GM10266 (cell line): Measurements from ENCODE around the gene PPM1N.

Experiments
- DNase-seq: peaks from one replicate; pipeline ENCODE4 v3.0.0; 2012; ENCODE audit errors: extremely low spot score
- TF ChIP-seq, protein P1 (sequence below): IDR thresholded peaks from 2 replicates; pipeline ENCODE4 v1.5.1; 2012; ENCODE audit warnings: mild to moderate bottlenecking, low read depth; ENCODE audit not compliant: control insufficient read depth, insufficient read depth; ENCODE audit errors: missing control alignments

The PPM1N gene

DNA sequence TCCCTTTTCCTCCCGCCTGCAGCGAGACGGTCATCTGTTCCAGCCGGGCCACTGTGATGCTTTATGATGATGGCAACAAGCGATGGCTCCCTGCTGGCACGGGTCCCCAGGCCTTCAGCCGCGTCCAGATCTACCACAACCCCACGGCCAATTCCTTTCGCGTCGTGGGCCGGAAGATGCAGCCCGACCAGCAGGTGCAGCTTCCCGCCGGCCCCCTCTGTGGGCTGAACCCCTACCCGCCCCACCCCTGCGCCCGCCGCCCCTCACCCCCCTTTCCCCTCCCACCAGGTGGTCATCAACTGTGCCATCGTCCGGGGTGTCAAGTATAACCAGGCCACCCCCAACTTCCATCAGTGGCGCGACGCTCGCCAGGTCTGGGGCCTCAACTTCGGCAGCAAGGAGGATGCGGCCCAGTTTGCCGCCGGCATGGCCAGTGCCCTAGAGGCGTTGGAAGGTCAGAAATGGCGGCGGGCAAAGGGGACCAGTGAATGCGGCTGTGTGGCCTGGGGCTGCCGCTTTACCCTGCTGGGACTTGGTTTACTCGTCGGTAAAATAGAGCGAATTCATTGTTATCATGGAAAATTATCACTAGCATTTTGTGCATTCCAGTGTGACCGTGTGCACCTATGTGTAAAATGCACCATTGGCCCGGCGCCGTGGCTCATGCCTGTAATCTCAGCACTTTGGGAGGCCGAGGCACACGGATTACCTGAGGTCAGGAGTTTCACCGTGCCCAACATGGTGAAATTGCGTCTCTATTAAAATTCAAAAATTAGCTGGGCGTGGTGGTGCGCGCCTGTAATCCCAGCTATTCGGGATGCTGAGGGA lies 19.6 kb downstream of the PPM1N start:
- TF ChIP-seq, protein P1, sequence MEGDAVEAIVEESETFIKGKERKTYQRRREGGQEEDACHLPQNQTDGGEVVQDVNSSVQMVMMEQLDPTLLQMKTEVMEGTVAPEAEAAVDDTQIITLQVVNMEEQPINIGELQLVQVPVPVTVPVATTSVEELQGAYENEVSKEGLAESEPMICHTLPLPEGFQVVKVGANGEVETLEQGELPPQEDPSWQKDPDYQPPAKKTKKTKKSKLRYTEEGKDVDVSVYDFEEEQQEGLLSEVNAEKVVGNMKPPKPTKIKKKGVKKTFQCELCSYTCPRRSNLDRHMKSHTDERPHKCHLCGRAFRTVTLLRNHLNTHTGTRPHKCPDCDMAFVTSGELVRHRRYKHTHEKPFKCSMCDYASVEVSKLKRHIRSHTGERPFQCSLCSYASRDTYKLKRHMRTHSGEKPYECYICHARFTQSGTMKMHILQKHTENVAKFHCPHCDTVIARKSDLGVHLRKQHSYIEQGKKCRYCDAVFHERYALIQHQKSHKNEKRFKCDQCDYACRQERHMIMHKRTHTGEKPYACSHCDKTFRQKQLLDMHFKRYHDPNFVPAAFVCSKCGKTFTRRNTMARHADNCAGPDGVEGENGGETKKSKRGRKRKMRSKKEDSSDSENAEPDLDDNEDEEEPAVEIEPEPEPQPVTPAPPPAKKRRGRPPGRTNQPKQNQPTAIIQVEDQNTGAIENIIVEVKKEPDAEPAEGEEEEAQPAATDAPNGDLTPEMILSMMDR, result no peak
- no peak for DNase-seq

DNA sequence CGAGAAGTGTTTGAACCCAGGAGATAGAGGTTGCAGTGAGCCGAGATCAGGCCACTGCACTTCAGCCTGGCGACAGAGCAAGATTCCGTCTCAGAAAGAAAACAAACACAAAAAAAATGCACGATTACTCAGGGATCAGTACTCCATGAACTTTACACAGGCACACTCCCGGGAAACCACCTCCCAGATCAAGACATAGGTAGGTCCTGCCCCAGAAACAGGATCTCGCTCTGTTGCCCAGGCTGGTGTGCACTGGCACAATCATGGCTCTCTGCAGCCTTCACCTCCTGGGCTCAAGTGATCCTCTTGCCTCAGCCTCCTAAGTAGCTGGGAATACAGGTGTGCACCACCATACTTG lies 20.2 kb downstream of the PPM1N start:
- TF ChIP-seq, protein P1, result no peak
- DNase-seq, result no peak

DNA sequence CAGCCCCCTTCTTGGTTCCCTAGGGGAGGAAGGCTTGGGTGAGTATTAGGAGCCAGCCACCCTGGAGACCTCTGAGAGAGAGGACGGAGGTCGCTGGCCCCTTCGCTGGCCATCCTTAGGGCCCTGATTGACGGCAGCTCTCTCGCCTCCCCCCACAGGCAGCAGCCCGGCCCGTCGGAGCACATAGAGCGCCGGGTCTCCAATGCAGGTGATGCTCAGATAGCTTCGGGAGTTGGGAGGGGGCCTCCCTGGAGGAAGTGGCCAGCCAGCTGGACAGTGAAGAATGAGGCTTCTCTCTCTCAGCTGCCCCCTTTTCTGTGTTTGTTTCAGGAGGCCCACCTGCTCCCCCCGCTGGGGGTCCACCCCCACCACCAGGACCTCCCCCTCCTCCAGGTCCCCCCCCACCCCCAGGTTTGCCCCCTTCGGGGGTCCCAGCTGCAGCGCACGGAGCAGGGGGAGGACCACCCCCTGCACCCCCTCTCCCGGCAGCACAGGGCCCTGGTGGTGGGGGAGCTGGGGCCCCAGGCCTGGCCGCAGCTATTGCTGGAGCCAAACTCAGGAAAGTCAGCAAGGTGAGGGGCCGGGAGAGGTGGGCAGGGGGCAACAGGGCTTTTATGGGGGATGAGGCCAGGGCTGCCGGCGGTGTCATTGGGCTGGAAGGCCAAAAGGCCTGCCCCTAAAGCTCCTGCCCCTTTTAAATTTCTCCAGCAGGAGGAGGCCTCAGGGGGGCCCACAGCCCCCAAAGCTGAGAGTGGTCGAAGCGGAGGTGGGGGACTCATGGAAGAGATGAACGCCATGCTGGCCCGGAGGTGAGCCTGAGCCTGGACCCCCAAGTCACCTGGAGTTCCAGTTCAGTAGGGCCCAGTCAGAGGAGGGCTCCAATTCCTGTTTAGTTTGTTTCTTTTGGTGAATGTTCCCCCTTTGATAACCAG lies 24.0 kb downstream of the PPM1N start:
- TF ChIP-seq, protein P1, result no peak
- no peak for DNase-seq

DNA sequence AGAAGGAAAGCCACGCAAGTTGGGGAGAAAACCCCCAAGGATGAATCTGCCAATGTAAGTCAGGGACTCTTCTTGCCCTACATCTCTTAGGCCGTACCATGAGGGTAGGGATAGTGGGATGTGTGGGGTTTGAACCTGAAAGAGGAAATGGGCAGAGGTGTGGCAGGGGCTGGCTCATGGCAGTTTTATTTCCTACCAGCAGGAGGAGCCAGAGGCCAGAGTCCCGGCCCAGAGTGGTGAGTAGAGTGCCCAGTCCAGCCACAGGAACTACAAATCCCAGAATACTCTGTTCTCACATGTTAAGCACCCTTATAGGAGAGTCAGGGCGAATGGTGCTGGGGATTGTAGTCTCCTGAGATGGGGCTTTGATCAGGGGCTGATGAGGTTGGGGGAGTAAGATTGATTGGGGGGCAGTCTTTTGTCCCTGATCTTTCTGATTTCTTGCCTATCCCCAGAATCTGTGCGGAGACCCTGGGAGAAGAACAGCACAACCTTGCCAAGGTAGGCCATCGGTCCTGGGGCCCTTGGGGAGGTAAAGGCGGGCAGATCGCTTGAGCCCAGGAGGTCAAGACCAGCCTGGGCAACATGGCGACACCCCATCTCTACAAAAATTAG lies 25.5 kb downstream of the PPM1N start:
- TF ChIP-seq, protein P1, result peak; percentile 87
- peak; percentile 92 for DNase-seq

DNA sequence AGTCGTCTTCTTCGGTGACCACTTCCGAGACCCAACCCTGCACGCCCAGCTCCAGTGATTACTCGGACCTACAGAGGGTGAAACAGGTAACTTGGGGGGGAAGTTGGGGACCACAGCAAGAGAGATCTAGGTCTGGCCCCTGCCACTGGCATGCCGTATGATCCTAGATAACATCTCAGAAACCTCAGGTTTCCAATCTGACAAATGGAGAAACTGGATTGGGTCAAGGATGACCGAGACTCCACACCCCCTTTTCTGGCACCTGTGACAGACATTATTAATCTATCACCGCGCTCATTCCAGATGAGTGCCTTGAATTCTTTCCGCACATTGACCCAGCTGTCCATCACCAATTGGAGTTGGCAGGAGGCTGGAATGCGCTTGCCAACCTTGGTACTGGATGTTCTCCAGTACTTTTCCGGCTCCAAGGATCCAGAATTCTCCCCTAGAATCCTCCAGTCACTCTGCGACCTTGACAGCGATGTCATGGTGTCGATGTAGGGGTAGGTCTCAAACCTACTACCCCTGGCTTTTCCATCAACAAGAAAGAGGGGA lies 26.4 kb downstream of the PPM1N start:
- TF ChIP-seq, protein P1, result no peak
- DNase-seq, result no peak

DNA sequence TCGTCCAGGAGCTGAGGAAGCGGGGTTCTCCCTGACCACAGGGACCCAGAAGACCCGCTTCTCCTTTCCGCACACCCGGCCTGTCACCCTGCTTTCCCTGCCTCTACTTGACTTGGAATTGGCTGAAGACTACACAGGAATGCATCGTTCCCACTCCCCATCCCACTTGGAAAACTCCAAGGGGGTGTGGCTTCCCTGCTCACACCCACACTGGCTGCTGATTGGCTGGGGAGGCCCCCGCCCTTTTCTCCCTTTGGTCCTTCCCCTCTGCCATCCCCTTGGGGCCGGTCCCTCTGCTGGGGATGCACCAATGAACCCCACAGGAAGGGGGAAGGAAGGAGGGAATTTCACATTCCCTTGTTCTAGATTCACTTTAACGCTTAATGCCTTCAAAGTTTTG lies 27.9 kb downstream of the PPM1N start:
- TF ChIP-seq, protein P1, result no peak

More for the DNA sequence above, 27.9 kb downstream of the PPM1N start:
- DNase-seq, result peak; percentile 50
